Activated CD4-positive, alpha-beta T cell treated with anti-CD3 and anti-CD28 coated beads, Interleukin-2, amount 50 U/mL, for 48 hours (primary cell): ENCODE measurements around the gene P2RX2.
A peak's percentile ranks its signal among the peaks of the same experiment; 100 is the strongest.

ENCODE experiments used
- DNase-seq, 2 experiments: peaks; one replicate each; pipeline ENCODE4 v3.0.0-alpha.2; 2020

The P2RX2 gene

GRCh38 chr12:132641811-132642650, 23.5 kb downstream of the P2RX2 start:
- DNase-seq = no peak

GRCh38 chr12:132642846-132643835, 24.6 kb downstream of the P2RX2 start:
- no peak for DNase-seq

- DNase-seq = peak in 1 of 2 experiments; percentile 15
These were observed 28.3 kb downstream of the P2RX2 start for GRCh38 chr12:132646850-132647249.

- no peak for DNase-seq
These were observed 29.3 kb downstream of the P2RX2 start for GRCh38 chr12:132647858-132648257.

DNA sequence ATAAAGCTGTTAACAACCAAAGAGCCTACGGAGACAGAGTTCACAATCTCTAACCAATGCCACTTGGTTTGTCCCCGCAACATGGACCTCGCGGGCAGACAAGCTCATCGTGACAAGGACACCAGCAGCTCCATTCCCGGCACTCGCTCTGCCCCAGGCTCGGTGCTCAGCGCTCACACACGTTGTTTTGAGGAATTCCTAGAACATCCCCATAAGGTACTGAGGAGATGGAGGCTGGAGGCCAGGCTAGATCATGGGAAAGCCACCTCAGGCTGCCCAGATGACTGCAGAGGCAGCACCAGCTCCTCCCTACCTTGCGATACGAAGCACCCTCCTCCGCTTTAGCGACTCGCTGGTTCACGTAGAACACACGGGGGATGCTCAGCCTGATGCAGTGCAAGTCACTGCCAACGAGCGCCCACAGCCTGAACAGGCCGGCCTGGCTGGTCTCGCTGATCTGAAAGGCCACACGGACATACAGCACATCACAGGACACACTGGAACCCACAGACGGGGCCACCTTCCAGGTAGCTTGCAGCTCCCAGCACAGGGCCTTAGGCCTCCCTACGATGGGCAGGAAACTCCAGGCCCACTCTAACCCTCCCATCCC, 30.1 kb downstream of the P2RX2 start:
- no peak for DNase-seq

DNA sequence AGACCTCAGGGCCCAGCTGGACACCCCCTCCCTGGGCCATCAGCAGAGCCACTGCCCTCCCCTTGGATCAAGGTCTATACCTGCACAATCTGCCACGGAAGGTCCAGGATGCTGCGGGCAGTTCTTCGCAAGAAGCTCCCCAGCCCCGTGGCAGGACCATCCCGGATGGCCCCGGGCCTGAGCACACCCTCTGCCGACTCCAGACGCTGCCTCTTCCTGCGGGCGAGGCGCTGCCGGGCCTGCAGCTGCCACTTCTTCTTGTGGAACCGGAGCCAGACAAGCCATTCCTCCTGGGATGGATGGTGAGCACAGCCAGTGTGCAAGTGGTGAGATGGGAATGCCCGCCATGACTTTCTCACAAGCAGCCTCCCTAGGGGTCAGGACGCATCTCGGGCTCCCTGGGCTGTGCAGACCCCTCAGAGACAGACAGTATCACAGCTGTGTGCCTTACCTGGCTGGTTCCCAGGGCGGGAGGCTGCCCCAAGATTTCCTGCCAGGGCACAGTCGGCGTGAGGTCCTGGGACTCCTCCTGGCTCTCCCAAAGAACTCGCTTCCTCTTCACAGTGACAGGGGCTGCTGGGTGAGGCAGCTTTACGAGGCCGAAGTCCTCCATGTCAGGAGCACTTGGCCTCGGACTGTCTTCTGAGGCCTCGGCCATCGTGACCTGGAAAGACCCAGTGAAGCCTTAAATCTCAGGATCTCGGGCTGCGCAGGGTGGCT, 30.8 kb downstream of the P2RX2 start:
- DNase-seq = no peak

- no peak for DNase-seq
These were observed 33.0 kb downstream of the P2RX2 start for GRCh38 chr12:132651444-132652100.

GRCh38 chr12:132653567-132654290, 35.2 kb downstream of the P2RX2 start:
- no peak for DNase-seq

- no peak for DNase-seq
These were observed 38.6 kb downstream of the P2RX2 start for GRCh38 chr12:132657004-132657727.

GRCh38 chr12:132658149-132658894, 39.7 kb downstream of the P2RX2 start:
- DNase-seq = no peak

GRCh38 chr12:132659146-132659545, 40.6 kb downstream of the P2RX2 start:
- DNase-seq = no peak

- DNase-seq = no peak
These were observed 41.5 kb downstream of the P2RX2 start for GRCh38 chr12:132660052-132660451.

DNA sequence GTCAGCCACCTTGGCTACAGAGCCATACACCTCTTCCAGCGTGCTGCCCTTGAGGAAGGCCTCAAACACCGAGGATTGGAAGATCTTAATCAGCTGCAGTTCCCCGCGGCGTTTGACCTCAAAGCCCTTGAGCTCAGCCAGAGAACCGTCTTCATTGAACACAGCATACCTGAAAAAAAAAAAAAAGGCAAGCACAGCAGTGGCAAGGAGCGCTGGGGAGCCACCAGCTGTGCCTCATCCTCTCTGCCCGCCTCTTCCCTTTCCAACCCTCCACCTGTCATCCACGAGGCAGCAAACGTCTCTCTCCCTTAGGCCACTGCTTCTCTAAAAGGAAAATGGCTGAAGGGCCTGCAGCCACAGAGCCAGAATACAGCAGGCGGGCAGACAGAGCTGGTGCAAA, 42.4 kb downstream of the P2RX2 start:
- no peak for DNase-seq

- DNase-seq = no peak
These were observed 43.4 kb downstream of the P2RX2 start for GRCh38 chr12:132661972-132662371.

DNA sequence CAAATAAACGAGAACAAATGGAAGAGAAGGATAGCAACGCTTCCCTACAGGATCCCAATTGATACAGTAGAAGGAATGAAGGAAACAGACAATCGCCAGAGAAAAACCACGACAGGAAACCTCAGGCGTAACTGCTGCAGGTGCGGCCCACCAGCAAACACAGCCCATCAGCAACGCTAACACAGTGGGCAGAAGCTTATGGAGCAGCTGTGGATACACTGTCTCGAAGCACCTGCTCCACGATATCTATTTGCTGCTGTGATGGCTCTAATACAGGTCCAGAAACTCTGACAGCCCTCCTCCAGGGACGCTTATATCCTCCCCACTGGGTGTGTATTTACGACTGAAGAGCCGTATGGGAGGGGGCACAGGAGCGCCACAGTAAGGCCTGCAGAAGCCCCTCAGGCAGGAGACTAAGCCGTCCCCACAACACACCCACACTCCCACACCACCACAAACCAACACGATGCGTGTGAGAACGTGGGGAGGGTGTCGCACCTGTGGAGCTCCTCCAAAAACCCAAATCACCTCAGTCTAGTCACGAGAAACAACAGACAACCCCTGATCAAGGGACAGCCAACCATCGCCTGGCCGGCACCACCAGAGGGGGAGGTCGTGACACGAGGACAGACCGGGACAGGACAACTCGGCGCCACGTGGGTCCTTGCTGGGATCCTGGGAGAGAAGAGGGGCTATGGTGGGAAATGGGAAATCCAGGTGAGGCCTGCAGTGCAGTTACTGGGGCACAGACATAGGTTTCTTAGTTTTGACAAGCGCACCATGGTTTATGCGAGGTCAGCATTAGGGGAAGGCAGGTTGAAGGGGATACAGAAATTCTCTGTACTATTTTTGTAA, 44.6 kb downstream of the P2RX2 start:
- no peak for DNase-seq

DNA sequence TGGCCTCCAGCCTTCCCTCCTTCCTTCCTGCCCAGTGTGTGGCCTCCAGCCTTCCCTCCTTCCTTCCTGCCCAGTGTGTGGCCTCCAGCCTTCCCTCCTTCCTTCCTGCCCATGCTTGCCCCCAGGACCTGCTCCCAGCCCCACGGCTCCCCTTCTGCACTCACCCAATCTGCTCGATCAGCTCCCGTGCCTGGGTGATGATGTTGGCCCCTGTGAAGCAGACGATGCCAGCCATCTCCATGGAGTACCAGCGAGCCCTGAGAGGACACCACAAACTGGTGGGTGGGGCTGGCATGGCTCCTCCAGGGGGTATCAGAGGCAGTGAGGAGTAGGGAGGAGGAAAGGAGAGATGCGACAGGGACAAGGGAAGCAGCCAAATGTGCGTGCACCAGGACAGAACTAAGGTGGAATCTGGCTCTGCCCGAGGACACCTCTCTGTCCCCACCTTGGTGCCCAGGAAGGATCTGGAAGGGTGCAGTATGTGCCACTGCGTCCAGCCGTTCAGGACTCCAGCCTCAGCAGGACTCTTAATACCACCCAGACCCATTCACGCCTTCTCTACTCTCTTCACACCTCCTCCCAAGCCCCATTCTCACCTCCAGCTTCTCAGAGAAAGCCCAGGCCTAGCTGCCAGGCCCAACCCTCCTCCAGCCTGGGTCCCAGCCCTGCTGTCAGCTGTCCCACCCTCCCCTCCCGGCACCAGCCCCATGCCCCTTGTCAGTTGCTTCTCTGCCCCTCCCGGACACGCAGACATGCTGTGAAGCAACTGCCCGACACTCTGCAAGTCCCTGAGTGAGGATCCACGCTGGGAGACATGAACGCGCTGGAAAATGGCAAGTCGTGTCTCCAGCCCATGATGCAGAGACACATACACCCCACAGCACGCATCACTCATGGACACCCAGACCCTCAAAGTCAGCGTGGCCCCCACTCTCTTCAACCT, 45.9 kb downstream of the P2RX2 start:
- DNase-seq = no peak

DNA sequence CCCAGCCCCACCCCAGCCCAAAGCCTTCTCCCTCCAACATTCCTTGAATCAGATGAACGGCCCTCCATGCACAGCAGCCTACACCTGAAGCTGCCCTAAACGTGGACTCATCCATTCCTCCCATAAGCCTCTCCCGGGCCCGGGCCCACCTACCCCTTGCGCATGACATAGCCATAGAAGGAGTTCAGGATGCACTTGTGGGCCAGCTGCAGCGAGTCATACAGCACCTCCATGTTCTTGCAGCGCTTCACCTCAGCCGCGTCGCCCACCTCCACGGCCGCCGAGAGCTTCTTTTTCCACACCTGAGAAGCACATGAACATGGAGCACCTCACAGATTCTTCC, 46.5 kb downstream of the P2RX2 start:
- no peak for DNase-seq

- DNase-seq = no peak
These were observed 47.2 kb downstream of the P2RX2 start for GRCh38 chr12:132665794-132666193.
